Caco-2 (cell line): ENCODE measurements around the gene CLK3. TPM values are rescaled to one million over a fixed set of nuclear protein-coding genes. Genes with fewer than 3 reads are reported as not detected.

Source experiments
- BruUV-seq: library from RNA; stranded (reverse); fragments of 400-500 nt; replicated peaks from 2 replicates; lab custom pipeline; 2021; lab: Mats Ljungman, UMichigan
- CTCF ChIA-PET: fragments of 300-600 bp; sonication (Branson Sonifier 250); formaldehyde crosslinking; loops from one replicate; lab custom pipeline; 2022; ENCODE audit warnings: antibody characterized with exemption; lab: Charles Lee
- POLR2A ChIA-PET: fragments of 300-600 bp; sonication (Branson Sonifier 250); formaldehyde crosslinking; loops from one replicate; lab custom pipeline; 2022; ENCODE audit warnings: antibody characterized with exemption; lab: Charles Lee
- DNase-seq, 2 experiments: peaks; one replicate each; pipeline versions ENCODE4 v3.0.0 to v3.0.0-alpha.2; 2020 to 2022
- H3K27me3 ChIP-seq: replicated peaks from 2 replicates; pipeline ENCODE4 v1.6.0; 2011; ENCODE audit warnings: low read length; ENCODE audit not compliant: control insufficient read depth, insufficient read depth
- H3K36me3 ChIP-seq: 2 replicates; pipeline ENCODE4 v1.5.1; 2011; ENCODE audit warnings: low read length; ENCODE audit not compliant: control insufficient read depth, insufficient read depth
- H3K4me1 ChIP-seq: fragments of 250-450 bp; sonication (Bioruptor Pico); 2 replicates; pipeline ENCODE4 v1.5.1; 2020; ENCODE audit warnings: mild to moderate bottlenecking
- H3K4me3 ChIP-seq: 2 replicates; pipeline ENCODE4 v1.5.1; 2011; ENCODE audit warnings: low read depth, mild to moderate bottlenecking, control low read depth, low read length
- H3K9me3 ChIP-seq: fragments of 250-450 bp; sonication (Bioruptor Pico); 2 replicates; pipeline ENCODE4 v1.5.1; 2020; ENCODE audit warnings: mild to moderate bottlenecking, moderate library complexity
- H3K27ac Mint-ChIP-seq: one replicate; pipeline ENCODE4 v1.8.0; 2022; ENCODE audit warnings: mixed read lengths; ENCODE audit not compliant: unreplicated experiment
- H3K27me3 Mint-ChIP-seq: one replicate; pipeline ENCODE4 v1.8.0; 2022; ENCODE audit warnings: mixed read lengths; ENCODE audit not compliant: insufficient read depth, unreplicated experiment
- H3K36me3 Mint-ChIP-seq: one replicate; pipeline ENCODE4 v1.8.0; 2022; ENCODE audit warnings: mild to moderate bottlenecking, mixed read lengths; ENCODE audit not compliant: insufficient read depth, unreplicated experiment
- H3K4me1 Mint-ChIP-seq: one replicate; pipeline ENCODE4 v1.8.0; 2022; ENCODE audit warnings: low read depth, mixed read lengths; ENCODE audit not compliant: unreplicated experiment
- H3K4me3 Mint-ChIP-seq: one replicate; pipeline ENCODE4 v1.8.0; 2022; ENCODE audit warnings: mild to moderate bottlenecking, moderate library complexity, mixed read lengths; ENCODE audit not compliant: unreplicated experiment
- H3K9me3 Mint-ChIP-seq: one replicate; pipeline ENCODE4 v1.8.0; 2022; ENCODE audit warnings: mixed read lengths; ENCODE audit not compliant: unreplicated experiment
- intact Hi-C: fragments of 100-400 bp; cut with micrococcal nuclease; formaldehyde crosslinking; loops from one replicate; pipeline ENCODE4 v1.10.0; 2022; ENCODE audit not compliant: unreplicated experiment
- total RNA-seq: library from RNA; stranded (reverse); gene quantifications from 2 replicates; pipeline ENCODE4 v1.2.3, GENCODE V29; 2022
- TF ChIP-seq, protein P1 (sequence below), 2 experiments: fragments of 200-600 bp in 1 of 2; IDR thresholded peaks; 1 replicate in 1 of 2; 2 replicates in 1 of 2; pipeline versions ENCODE4 v1.5.1 to v1.8.0; 2011 to 2022; ENCODE audit warnings: antibody characterized with exemption in 1 of 2, control low read depth in 1 of 2, inconsistent platforms in 1 of 2, low read depth in 1 of 2, low read length in 1 of 2, mild to moderate bottlenecking in 1 of 2, moderate library complexity in 1 of 2; ENCODE audit not compliant: insufficient read depth in 1 of 2, severe bottlenecking in 1 of 2, unreplicated experiment in 1 of 2

The CLK3 gene
- total RNA-seq, 1 experiment from 2014 or later: 54.5 TPM

GRCh38 chr15:74622758-74623157 is 7.1 kb downstream of the CLK3 start:
- Mint-ChIP-seq H3K9me3 (no peaks in the 10 kb centered on the region), H3K27ac (no peak overlapping the region), H3K4me3 (no peak overlapping the region), H3K36me3 (peaks cover 88% of the 10 kb centered on the region), H3K4me1 (no peaks in the 10 kb centered on the region), H3K27me3 (no peaks in the 10 kb centered on the region)
- intact Hi-C loops: no loop called here
- H3K4me1 ChIP-seq: no peaks in the 10 kb centered on the region
- H3K9me3 ChIP-seq: no peaks in the 10 kb centered on the region
- DNase-seq: no peak
- no peak overlapping the region for H3K4me3 ChIP-seq
- CTCF ChIA-PET: interaction anchor here (0.5 kb wide), 1 partner anchor 287 kb away, joined by 3 read pairs; no protein-coding TSS in a partner anchor
- no TSS peak for BruUV-seq
- POLR2A ChIA-PET: no interaction called here
- TF ChIP-seq, protein P1, sequence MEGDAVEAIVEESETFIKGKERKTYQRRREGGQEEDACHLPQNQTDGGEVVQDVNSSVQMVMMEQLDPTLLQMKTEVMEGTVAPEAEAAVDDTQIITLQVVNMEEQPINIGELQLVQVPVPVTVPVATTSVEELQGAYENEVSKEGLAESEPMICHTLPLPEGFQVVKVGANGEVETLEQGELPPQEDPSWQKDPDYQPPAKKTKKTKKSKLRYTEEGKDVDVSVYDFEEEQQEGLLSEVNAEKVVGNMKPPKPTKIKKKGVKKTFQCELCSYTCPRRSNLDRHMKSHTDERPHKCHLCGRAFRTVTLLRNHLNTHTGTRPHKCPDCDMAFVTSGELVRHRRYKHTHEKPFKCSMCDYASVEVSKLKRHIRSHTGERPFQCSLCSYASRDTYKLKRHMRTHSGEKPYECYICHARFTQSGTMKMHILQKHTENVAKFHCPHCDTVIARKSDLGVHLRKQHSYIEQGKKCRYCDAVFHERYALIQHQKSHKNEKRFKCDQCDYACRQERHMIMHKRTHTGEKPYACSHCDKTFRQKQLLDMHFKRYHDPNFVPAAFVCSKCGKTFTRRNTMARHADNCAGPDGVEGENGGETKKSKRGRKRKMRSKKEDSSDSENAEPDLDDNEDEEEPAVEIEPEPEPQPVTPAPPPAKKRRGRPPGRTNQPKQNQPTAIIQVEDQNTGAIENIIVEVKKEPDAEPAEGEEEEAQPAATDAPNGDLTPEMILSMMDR (IDR thresholded peaks at IDR 0.05; ENCODE audit: insufficient read depth in 1 of 2, low read depth in 1 of 2, low read length in 1 of 2, severe bottlenecking in 1 of 2, unreplicated experiment in 1 of 2): no peak
- no peaks in the 10 kb centered on the region for H3K27me3 ChIP-seq
- H3K36me3 ChIP-seq: peaks cover 8% of the 10 kb centered on the region

DNA sequence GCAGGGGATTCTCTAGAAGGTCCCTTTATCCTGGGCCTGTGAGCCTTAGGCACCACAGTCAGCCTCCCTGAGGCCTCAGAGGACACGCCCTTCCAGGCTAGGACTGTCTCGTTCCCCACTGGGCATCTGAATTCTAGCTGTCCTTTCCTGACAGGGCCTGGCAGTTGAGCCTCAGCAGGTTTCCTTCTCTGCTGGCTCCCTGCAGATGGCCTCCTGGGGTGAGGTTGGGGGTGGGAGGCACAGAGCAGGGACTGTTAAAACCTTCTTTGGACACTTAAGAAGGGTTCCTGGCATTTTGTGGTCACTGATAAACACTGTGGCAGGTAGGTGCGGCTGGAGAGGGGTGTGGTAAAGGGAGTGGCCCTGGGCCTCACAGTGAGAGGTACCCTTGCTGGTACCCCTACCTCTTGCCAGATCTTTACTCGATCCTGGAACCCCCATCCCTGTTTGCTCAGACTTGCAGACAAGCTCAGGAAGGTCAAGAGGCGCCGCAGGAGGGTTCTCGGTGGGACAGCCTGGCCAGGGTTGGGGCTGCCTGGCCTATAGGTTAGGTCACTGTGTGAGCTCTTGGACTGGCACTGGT is 8.5 kb downstream of the CLK3 start:
- intact Hi-C loops: no loop called here
- no peak overlapping the region for H3K27ac Mint-ChIP-seq
- ChIA-PET POLR2A (no interaction called here), CTCF (no interaction called here)
- no peaks in the 10 kb centered on the region for H3K9me3 ChIP-seq
- no peak overlapping the region for H3K4me3 ChIP-seq
- H3K27me3 ChIP-seq: no peaks in the 10 kb centered on the region
- H3K9me3 Mint-ChIP-seq: no peaks in the 10 kb centered on the region
- no peak overlapping the region for H3K4me3 Mint-ChIP-seq
- peaks cover 11% of the 10 kb centered on the region for H3K36me3 ChIP-seq
- TF ChIP-seq, protein P1 (IDR thresholded peaks at IDR 0.05; ENCODE audit: insufficient read depth in 1 of 2, low read depth in 1 of 2, low read length in 1 of 2, severe bottlenecking in 1 of 2, unreplicated experiment in 1 of 2): no peak
- BruUV-seq: no TSS peak
- no peaks in the 10 kb centered on the region for H3K27me3 Mint-ChIP-seq
- H3K36me3 Mint-ChIP-seq: peaks cover 99% of the 10 kb centered on the region
- H3K4me1 ChIP-seq: no peaks in the 10 kb centered on the region
- peaks cover 11% of the 10 kb centered on the region for H3K4me1 Mint-ChIP-seq
- no peak for DNase-seq

DNA sequence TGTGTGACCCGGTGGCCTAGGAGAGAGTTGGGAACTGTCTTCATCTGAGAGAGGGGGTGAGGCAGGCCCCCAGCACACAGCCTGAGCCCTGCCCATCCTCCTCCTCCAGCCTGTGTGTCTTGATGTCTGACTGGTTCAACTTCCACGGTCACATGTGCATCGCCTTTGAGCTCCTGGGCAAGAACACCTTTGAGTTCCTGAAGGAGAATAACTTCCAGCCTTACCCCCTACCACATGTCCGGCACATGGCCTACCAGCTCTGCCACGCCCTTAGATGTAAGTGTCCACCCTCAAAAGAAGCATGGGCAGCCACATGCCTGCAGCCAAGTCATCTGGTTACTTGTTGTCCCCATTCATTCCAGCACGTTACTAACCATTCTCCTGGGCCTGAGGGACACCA is 10.1 kb downstream of the CLK3 start:
- peaks cover 11% of the 10 kb centered on the region for H3K4me1 Mint-ChIP-seq
- no peaks in the 10 kb centered on the region for H3K9me3 Mint-ChIP-seq
- H3K27me3 ChIP-seq: no peaks in the 10 kb centered on the region
- POLR2A ChIA-PET: no interaction called here
- CTCF ChIA-PET: interaction anchor here (0.9 to 1.0 kb wide), 2 partner anchors 143 to 146 kb away, joined by 3 read pairs; no protein-coding TSS in a partner anchor
- H3K36me3 ChIP-seq: peaks cover 12% of the 10 kb centered on the region
- TF ChIP-seq, protein P1 (IDR thresholded peaks at IDR 0.05; ENCODE audit: insufficient read depth in 1 of 2, low read depth in 1 of 2, low read length in 1 of 2, severe bottlenecking in 1 of 2, unreplicated experiment in 1 of 2): no peak
- H3K36me3 Mint-ChIP-seq: peaks cover 99% of the 10 kb centered on the region
- no peak overlapping the region for H3K4me3 ChIP-seq
- H3K4me3 Mint-ChIP-seq: no peak overlapping the region
- H3K27ac Mint-ChIP-seq: no peak overlapping the region
- no TSS peak for BruUV-seq
- intact Hi-C loops: no loop called here
- no peaks in the 10 kb centered on the region for H3K4me1 ChIP-seq
- H3K27me3 Mint-ChIP-seq: no peaks in the 10 kb centered on the region
- DNase-seq: no peak
- no peaks in the 10 kb centered on the region for H3K9me3 ChIP-seq
